Activated effector memory CD4-positive, alpha-beta T cell treated with Interleukin-2 at 50 U/mL for 16 hours (primary cell): Measurements from ENCODE around the gene TBPL1.

Experiments
- DNase-seq: peaks from one replicate; pipeline ENCODE4 v3.0.0-alpha.2; 2020

The TBPL1 gene

GRCh38 chr6:134010974-134011373, 58.0 kb downstream of the TBPL1 start:
- DNase-seq = no peak

DNA sequence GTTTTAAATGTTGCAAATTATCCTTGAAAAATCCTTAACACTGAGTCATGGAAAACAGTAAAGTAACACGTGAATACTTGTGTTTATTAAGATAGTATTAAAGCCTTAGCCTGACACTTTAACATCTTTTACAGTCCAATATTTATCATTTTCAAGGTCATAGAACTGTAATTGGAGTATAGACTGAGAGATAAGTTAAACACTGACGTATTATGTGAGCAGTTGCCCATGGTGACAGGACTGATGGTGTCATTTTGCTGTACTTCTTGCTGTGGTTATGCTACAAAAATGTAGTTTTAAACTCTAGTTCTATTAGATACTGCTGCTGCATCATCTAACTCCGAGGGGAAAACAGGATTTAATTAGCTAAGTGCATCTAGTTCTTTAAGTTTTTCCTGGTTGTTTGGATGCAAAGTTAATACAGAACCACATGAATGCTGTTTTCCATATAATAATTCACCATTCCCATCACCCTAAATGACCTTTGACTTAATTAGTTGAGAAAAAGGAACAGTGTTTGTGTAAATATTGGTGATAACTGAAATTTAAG, 61.6 kb downstream of the TBPL1 start:
- no peak for DNase-seq

DNA sequence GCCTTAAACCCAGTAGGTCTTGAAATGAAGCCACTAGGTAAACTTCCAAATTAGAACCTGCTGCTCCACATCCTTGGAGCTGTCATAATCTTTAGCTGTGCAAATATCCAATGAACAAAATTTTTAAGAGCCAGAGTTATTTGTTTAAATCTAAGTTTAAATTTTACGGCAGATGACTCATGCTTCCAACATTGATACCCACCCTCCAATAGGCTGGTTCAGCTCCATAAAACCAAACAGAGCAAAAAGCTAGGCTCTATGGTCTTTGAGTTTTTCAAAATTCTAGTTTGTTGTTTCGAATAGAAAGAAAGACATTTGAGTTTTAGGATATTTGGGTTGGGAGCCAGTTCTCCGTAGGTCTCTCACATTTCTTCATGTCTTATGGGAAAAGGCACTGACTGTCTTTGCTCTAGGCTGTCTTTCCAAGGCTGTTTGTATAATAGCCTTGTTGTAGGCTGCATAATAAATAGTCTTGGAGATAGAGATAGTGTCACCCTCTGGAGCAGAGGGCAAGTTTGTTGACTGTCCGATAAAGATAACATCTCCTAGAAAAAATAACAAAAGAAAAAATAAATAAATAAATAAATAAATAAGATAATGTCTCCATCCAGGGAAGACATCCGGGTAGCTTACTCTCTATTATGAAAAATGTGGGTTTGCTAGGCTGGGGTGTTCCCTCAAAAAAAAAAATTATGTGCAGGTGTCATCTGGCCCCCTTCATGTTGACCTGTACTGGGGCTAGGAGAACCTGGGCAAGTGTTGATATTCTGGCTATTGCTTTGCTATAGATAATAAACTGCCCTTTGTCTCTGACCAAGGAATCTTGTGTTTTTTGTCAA, 62.9 kb downstream of the TBPL1 start:
- no peak for DNase-seq

- no peak for DNase-seq
Observed at GRCh38 chr6:134016558-134016814, 63.5 kb downstream of the TBPL1 start.

DNA sequence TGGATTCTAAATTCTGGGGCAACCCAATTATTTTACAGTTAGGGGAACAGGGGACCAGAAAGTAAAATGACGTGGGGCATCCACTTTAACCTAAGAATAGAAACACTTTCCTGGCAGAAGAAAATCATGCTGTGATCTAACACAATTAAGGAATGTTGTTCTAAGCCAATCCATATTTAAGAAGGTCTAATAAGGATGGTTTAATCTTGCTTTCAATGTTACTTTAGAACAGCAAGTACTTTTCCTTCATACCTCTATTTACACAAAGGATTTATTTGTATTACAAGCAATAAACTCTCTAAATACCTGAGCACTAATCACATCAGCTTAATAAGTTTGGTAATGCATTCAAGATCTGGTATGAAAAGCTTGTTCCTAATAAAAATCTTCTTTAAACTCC, 67.0 kb downstream of the TBPL1 start:
- DNase-seq = no peak

- DNase-seq = no peak
Observed at GRCh38 chr6:134020543-134020942, 67.5 kb downstream of the TBPL1 start.

GRCh38 chr6:134020968-134021367, 67.9 kb downstream of the TBPL1 start:
- DNase-seq = no peak

- no peak for DNase-seq
Observed at GRCh38 chr6:134021396-134022122, 68.5 kb downstream of the TBPL1 start.

DNA sequence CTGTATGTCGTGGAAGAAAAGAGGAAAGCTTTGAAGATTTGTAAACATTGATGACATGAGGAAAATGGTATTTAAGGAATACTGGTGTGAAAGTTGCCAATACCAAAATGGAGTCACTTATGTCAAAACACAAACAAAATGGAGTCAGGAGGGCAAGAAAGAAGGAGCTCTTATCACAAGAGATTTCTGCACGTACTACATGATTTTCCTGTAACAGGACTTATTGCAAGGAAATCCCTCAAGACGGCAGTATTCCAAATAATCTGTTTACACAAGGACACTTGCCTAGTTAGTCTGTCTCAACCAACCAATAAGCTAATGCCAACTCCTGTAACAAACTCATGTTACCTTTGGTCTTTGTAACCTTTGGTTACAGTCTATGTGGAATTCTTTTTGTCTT, 69.6 kb downstream of the TBPL1 start:
- DNase-seq = no peak

GRCh38 chr6:134026597-134026996, 73.6 kb downstream of the TBPL1 start:
- no peak for DNase-seq

DNA sequence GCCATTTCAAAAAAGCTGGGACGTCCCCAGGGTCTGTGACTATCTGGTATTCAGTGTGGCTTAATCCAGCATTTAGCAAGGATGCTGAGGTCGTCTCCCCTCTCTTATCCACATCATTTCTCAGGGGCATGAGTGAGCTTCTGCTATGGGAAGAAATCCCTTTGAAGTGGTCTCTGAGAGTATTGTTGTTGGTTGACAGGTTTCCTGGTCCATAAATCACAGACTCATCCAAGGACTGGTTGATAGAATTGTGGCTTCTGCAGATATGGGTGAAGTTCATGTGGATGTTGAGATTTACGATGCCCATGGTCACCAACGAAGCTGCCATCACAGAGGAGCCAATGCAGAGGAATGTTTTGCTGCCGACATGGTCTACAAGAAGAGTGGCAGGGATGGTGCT, 75.4 kb downstream of the TBPL1 start:
- no peak for DNase-seq

GRCh38 chr6:134029495-134030455, 76.8 kb downstream of the TBPL1 start:
- DNase-seq = no peak

- no peak for DNase-seq
Observed at GRCh38 chr6:134031696-134032255, 78.8 kb downstream of the TBPL1 start.

- no peak for DNase-seq
Observed at GRCh38 chr6:134034478-134034877, 81.5 kb downstream of the TBPL1 start.

DNA sequence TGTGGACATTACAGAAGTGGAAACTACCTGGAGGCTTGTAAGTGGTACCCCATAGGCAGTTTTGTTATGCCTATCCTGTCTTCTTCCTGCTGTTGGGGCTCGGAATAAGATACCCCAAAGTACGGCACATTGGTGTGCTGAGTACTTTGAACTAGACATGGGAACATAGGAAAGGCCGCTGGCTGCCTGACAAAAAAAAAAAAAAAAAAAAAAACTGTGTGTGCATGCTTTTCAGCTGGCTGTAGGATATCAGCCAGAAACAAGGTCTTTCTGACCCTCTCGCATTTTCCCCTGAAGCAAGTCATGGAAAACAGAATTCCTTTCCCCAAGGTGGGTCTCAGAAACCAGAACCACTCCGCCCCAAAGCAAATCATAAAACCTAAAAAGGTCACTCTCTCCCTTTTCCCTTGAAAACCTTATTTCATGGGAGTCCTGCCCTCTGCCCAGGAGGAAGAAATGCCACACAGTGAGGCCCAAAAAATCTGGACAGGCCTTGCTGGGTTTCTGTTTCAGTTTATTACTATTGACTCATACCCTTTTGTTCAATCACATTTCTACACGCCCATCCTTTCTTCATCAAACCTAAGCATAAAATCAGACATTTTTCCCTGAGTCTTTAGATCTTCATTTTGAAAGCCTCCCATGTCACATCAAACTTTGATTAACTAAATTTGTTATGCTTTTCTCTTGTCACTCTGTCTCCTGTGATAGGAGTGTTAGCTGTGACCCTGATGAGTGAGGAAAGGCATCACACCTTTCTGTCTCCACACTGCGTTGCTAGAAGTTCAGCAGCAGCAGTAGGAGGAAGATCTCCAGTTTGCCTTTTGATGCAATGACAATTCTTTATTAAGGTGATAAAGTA, 82.2 kb downstream of the TBPL1 start:
- DNase-seq = no peak

- DNase-seq = no peak
Observed at GRCh38 chr6:134035823-134036296, 82.8 kb downstream of the TBPL1 start.

DNA sequence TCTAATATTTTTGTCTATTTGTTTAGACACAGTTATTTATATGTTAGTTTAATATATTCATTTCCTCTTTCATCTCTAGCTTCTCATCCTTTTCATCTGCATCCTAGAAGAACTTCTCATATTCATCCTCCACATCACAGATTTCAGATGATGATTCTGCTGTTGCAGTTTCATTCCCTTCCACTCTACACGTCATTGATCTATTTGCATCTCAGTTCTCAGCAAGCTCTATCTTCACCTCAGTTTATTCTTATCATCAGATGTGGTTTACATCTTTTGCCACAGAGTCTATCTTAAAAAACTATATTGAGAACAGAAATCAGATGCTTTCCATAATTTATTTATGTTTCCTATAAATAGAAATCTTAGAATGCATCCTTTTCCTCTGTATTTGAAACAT, 86.1 kb downstream of the TBPL1 start:
- no peak for DNase-seq
